Measurements from ENCODE around the gene SLC66A2. TPM values are rescaled to one million over a fixed set of nuclear protein-coding genes. Genes with fewer than 3 reads are reported as not detected.

The SLC66A2 gene
- total RNA-seq, 4 donors from 2014 or later, result 27.0 to 46.4 (median 41.5) TPM

DNA sequence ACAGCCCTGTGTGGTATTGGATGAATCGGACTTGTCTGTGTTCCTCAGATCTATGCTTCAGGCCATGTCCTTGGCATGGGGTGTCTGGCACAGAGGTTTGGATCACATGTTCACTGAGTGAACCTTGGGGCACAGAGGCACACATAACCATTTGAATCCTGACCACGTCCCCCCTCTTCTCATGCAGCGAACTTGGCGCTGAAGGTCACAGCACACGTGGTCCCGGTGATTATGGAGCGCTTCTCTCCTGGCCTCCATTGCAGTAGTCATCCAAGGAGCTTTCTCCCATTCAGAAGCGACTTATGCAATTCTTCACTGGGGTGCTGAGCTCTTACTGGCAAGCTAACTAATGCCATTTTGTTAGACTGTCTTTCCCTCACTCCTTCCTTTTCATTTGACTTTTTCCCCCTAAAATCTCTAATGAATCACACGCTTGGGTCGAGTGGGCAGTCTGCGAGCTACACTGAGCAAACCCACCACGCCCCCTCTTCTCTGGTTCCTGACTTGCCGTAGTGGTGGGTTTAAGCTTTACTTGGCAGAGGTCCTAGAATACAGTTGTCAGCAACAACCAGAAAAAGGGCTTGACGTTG is 94.3 kb downstream of the SLC66A2 start:
- Histone ChIP-seq H3K27ac (replicated peaks in 1 of 4) (no peak overlapping the region), H3K9me3 (peaks cover 0 to 9% (median 5%) of the 10 kb centered on the region in 4 donors), H3K27me3 (peaks cover 0 to 59% (median 0%) of the 10 kb centered on the region in 4 donors), H3K36me3 (no peaks in the 10 kb centered on the region), H3K4me3 (no peak overlapping the region), H3K4me1 (peaks cover 0 to 15% (median 2%) of the 10 kb centered on the region in 4 donors)
- WGBS, result 34% methylated on average over 13 of the region's 14 CpGs
- peak; percentile 60 for DNase-seq (ENCODE audit: extremely low spot score)
- intact Hi-C loops (cut with DNase I), result no loop called here
- TF ChIP-seq, protein P1, sequence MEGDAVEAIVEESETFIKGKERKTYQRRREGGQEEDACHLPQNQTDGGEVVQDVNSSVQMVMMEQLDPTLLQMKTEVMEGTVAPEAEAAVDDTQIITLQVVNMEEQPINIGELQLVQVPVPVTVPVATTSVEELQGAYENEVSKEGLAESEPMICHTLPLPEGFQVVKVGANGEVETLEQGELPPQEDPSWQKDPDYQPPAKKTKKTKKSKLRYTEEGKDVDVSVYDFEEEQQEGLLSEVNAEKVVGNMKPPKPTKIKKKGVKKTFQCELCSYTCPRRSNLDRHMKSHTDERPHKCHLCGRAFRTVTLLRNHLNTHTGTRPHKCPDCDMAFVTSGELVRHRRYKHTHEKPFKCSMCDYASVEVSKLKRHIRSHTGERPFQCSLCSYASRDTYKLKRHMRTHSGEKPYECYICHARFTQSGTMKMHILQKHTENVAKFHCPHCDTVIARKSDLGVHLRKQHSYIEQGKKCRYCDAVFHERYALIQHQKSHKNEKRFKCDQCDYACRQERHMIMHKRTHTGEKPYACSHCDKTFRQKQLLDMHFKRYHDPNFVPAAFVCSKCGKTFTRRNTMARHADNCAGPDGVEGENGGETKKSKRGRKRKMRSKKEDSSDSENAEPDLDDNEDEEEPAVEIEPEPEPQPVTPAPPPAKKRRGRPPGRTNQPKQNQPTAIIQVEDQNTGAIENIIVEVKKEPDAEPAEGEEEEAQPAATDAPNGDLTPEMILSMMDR (IDR thresholded peaks at IDR 0.05), result no peak
- TF ChIP-seq POLR2AphosphoS5 (IDR thresholded peaks at IDR 0.05) (no peak), POLR2A (IDR thresholded peaks at IDR 0.05; ENCODE audit: low read depth) (no peak), EP300 (IDR thresholded peaks at IDR 0.05) (no peak)

DNA sequence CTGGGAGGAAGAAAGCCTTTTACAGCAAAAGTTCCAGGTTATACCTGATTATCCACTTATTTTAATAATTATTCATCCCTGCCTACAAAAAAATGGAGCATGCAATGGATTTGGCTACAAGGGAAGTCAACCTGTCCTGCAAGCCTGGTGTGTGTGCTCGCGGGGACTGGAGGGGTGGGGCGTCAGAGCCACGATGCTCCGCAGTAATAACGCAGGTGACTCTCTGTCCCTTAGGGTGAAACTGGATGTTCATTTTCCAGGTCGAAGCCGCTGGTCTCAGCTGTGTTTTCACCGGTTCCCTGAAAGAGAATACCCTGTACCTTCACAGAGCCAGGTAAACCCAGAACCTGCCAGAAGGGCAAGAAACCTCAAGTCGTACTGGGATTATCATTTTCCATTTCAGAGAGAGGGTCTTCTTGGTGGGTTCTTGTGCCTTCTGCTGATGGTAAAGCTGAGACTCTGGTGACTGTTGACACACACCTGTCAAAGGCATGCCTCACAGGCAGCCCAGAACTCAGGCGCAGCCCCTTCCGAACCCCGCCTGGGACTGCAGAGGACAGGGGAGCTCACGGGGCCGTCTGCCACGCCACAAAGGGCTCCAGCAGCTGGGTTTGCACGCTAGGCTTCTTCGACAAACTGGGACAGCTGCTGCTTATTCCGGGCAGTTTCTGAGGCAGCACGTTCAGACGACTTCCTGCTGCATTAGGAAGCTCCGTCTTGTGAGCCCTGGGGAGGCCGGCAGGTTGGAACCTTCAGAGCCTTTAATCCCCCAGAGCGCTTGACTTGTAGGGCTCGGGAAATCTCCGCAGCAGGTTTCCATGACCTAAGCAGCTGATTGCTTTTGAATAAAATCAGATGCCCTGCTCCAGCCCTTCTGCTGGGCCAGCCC is 95.1 kb downstream of the SLC66A2 start:
- intact Hi-C loops (cut with DNase I), result no loop called here
- Histone ChIP-seq H3K27me3 (peaks cover 0 to 56% (median 0%) of the 10 kb centered on the region in 4 donors), H3K4me3 (no peak overlapping the region), H3K4me1 (peaks cover 0 to 15% (median 2%) of the 10 kb centered on the region in 4 donors), H3K36me3 (no peaks in the 10 kb centered on the region), H3K27ac (replicated peaks in 1 of 4) (no peak overlapping the region), H3K9me3 (peaks cover 0 to 4% (median under 1%) of the 10 kb centered on the region in 4 donors)
- TF ChIP-seq POLR2AphosphoS5 (IDR thresholded peaks at IDR 0.05) (no peak), EP300 (IDR thresholded peaks at IDR 0.05) (no peak), POLR2A (IDR thresholded peaks at IDR 0.05; ENCODE audit: low read depth) (no peak)
- TF ChIP-seq, protein P1 (IDR thresholded peaks at IDR 0.05), result no peak
- peak; percentile 75 for DNase-seq (ENCODE audit: extremely low spot score)
- WGBS, result 56% methylated on average over 12 of the region's 26 CpGs

- no peak for TF ChIP-seq POLR2AphosphoS5 (IDR thresholded peaks at IDR 0.05)
- TF ChIP-seq, protein P1 (IDR thresholded peaks at IDR 0.05), result no peak
- TF ChIP-seq EP300 (IDR thresholded peaks at IDR 0.05), result no peak
- TF ChIP-seq POLR2A (IDR thresholded peaks at IDR 0.05; ENCODE audit: low read depth), result no peak
- peaks cover 0 to 54% (median 0%) of the 10 kb centered on the region in 4 donors for H3K27me3 ChIP-seq
- H3K9me3 ChIP-seq, result no peaks in the 10 kb centered on the region
- H3K4me3 ChIP-seq, result no peak overlapping the region
- DNase-seq (ENCODE audit: extremely low spot score), result peak; percentile 90
- 85% methylated on average over 14 of the region's 17 CpGs for WGBS
- H3K4me1 ChIP-seq, result peaks cover 0 to 15% (median 2%) of the 10 kb centered on the region in 4 donors
- intact Hi-C loops (cut with DNase I), result no loop called here
- H3K27ac ChIP-seq (replicated peaks in 1 of 4), result no peak overlapping the region
- no peaks in the 10 kb centered on the region for H3K36me3 ChIP-seq
These were observed 96.1 kb downstream of the SLC66A2 start for GRCh38 chr18:79855147-79855933.

GRCh38 chr18:79853993-79854364 is 97.5 kb downstream of the SLC66A2 start:
- H3K27me3 ChIP-seq, result peaks cover 0 to 42% (median 0%) of the 10 kb centered on the region in 4 donors
- H3K36me3 ChIP-seq, result no peaks in the 10 kb centered on the region
- H3K27ac ChIP-seq (replicated peaks in 1 of 4), result no peak overlapping the region
- no peak overlapping the region for H3K4me3 ChIP-seq
- H3K9me3 ChIP-seq, result no peaks in the 10 kb centered on the region
- intact Hi-C loops (cut with DNase I), result no loop called here
- peak; percentile 74 for DNase-seq (ENCODE audit: extremely low spot score)
- TF ChIP-seq, protein P1 (IDR thresholded peaks at IDR 0.05), result no peak
- TF ChIP-seq POLR2AphosphoS5 (IDR thresholded peaks at IDR 0.05) (no peak), EP300 (IDR thresholded peaks at IDR 0.05) (no peak), POLR2A (IDR thresholded peaks at IDR 0.05; ENCODE audit: low read depth) (no peak)
- H3K4me1 ChIP-seq, result peaks cover 0 to 15% (median 2%) of the 10 kb centered on the region in 4 donors
- 86% methylated on average over 1 of the region's 15 CpGs for WGBS

Data from esophagus muscularis mucosa (tissue), 4 donors.